CD14-positive monocyte (primary cell): ENCODE results near the gene LCLAT1. TPM values are rescaled to one million over a fixed set of nuclear protein-coding genes. Genes with fewer than 3 reads are reported as not detected.

ENCODE experiments used
- DNase-seq, 3 donors: peaks; one replicate each; pipeline ENCODE4 v3.0.0-alpha.2; 2011 to 2022
- H2AFZ ChIP-seq: 2 replicates; pipeline ENCODE4 v1.6.0; 2012; ENCODE audit warnings: mild to moderate bottlenecking, low read depth, low read length, inconsistent platforms; ENCODE audit not compliant: insufficient read depth, poor library complexity, severe bottlenecking
- H3K27ac ChIP-seq, 2 donors: 1 replicate in 1 of 2; 2 replicates in 1 of 2; pipeline ENCODE4 v1.5.1; 2012 to 2013; ENCODE audit warnings: low read length in 2 of 2, control low read depth in 1 of 2, inconsistent platforms in 1 of 2, low read depth in 1 of 2, mild to moderate bottlenecking in 1 of 2
- H3K27me3 ChIP-seq, 2 donors: one replicate each; pipeline versions ENCODE4 v1.6.0 to v1.6.1; 2011 to 2013; ENCODE audit warnings: low read length in 2 of 2; ENCODE audit not compliant: control insufficient read depth in 2 of 2, insufficient read depth in 2 of 2
- H3K36me3 ChIP-seq, 2 donors: replicated peaks in 1 of 2; 1 replicate in 1 of 2; 2 replicates in 1 of 2; pipeline versions ENCODE4 v1.5.1 to v1.6.1; 2012 to 2013; ENCODE audit warnings: low read length in 2 of 2, control low read depth in 1 of 2, inconsistent platforms in 1 of 2, mild to moderate bottlenecking in 1 of 2; ENCODE audit not compliant: insufficient read depth in 2 of 2, control insufficient read depth in 1 of 2
- H3K4me1 ChIP-seq, 2 donors: 1 replicate in 1 of 2; 2 replicates in 1 of 2; pipeline versions ENCODE4 v1.5.1 to v1.6.1; 2012 to 2013; ENCODE audit warnings: low read length in 2 of 2, control low read depth in 1 of 2, inconsistent platforms in 1 of 2, mild to moderate bottlenecking in 1 of 2, moderate library complexity in 1 of 2; ENCODE audit not compliant: insufficient read depth in 2 of 2, control insufficient read depth in 1 of 2
- H3K4me2 ChIP-seq: replicated peaks from 2 replicates; pipeline ENCODE3; 2012; ENCODE audit warnings: low read length, moderate library complexity, mild to moderate bottlenecking; ENCODE audit not compliant: poor library complexity, severe bottlenecking; ENCODE audit errors: extremely low read depth
- H3K4me3 ChIP-seq, 3 experiments: fragments of 200-600 bp in 1 of 3; sonication (generic) in 1 of 3; replicated peaks in 1 of 3; 1 replicate in 2 of 3; 2 replicates in 1 of 3; pipeline ENCODE4 v1.5.1; 2011 to 2013; ENCODE audit warnings: low read length in 3 of 3, mild to moderate bottlenecking in 3 of 3, control low read depth in 2 of 3, low read depth in 2 of 3, inconsistent platforms in 1 of 3, moderate library complexity in 1 of 3
- H3K79me2 ChIP-seq: 2 replicates; pipeline ENCODE4 v1.6.0; 2012; ENCODE audit warnings: mild to moderate bottlenecking, control low read depth, inconsistent platforms, low read length, moderate library complexity; ENCODE audit not compliant: insufficient read depth
- H3K9ac ChIP-seq: 2 replicates; pipeline ENCODE4 v1.6.0; 2017; ENCODE audit warnings: low read length, mild to moderate bottlenecking; ENCODE audit not compliant: insufficient read depth, poor library complexity, severe bottlenecking
- H3K9me3 ChIP-seq, 2 donors: replicated peaks in 1 of 2; 1 replicate in 1 of 2; 2 replicates in 1 of 2; pipeline versions ENCODE4 v1.5.1 to v1.6.1; 2012 to 2013; ENCODE audit warnings: low read length in 2 of 2, control low read depth in 1 of 2; ENCODE audit not compliant: control insufficient read depth in 1 of 2, insufficient read depth in 1 of 2
- H4K20me1 ChIP-seq: 2 replicates; pipeline ENCODE4 v1.6.0; 2012; ENCODE audit warnings: mild to moderate bottlenecking, low read length, control low read depth, moderate library complexity; ENCODE audit not compliant: insufficient read depth
- H3K27ac Mint-ChIP-seq, 7 donors: one replicate each; pipeline ENCODE4 v1.8.0; 2020; ENCODE audit warnings: mild to moderate bottlenecking in 7 of 7, mixed read lengths in 7 of 7, moderate library complexity in 6 of 7, inconsistent platforms in 2 of 7
- H3K27me3 Mint-ChIP-seq, 3 donors: one replicate each; pipeline ENCODE4 v1.8.0; 2021 to 2022; ENCODE audit warnings: low read depth in 3 of 3, mild to moderate bottlenecking in 3 of 3, mixed read lengths in 3 of 3, moderate library complexity in 3 of 3, inconsistent platforms in 1 of 3
- H3K36me3 Mint-ChIP-seq, 2 donors: one replicate each; pipeline ENCODE4 v1.8.0; 2020; ENCODE audit warnings: mixed read lengths in 2 of 2, inconsistent platforms in 1 of 2, mild to moderate bottlenecking in 1 of 2
- H3K4me1 Mint-ChIP-seq: one replicate; pipeline ENCODE4 v1.8.0; 2020; ENCODE audit warnings: mild to moderate bottlenecking, mixed read lengths
- H3K4me3 Mint-ChIP-seq, 2 donors: one replicate each; pipeline ENCODE4 v1.8.0; 2020; ENCODE audit warnings: mild to moderate bottlenecking in 2 of 2, mixed read lengths in 2 of 2, moderate library complexity in 1 of 2
- H3K9me3 Mint-ChIP-seq, 7 donors: one replicate each; pipeline ENCODE4 v1.8.0; 2020 to 2022; ENCODE audit warnings: mixed read lengths in 7 of 7, mild to moderate bottlenecking in 6 of 7, moderate library complexity in 6 of 7, inconsistent platforms in 2 of 7
- WGBS: methylation state at CpG from one replicate; pipeline ENCODE4 v1.1.5; 2013; ENCODE audit warnings: missing lambda C conversion rate; ENCODE audit not compliant: insufficient coverage; 5-methylcytosine and 5-hydroxymethylcytosine counted together
- intact Hi-C, 2 donors: fragments of 100-400 bp; cut with micrococcal nuclease; formaldehyde crosslinking; loops; one replicate each; pipeline versions ENCODE4 v1.15.0 to v1.15.1; 2023
- polyA plus RNA-seq, 3 donors: library from polyadenylated mRNA; depleted of rRNA in 1 of 3; unstranded in 2 of 3; stranded (reverse) in 1 of 3; fragments of 300-500 nt in 2 of 3; fragments of >200 nt in 1 of 3; fragmentation: Illumina TruSeq in 2 of 3; gene quantifications; 1 replicate in 2 of 3; 2 replicates in 1 of 3; pipeline ENCODE4 v1.2.3, GENCODE V29; 2012 to 2021
- TF ChIP-seq, protein P1 (sequence below): fragments of 200-600 bp; IDR thresholded peaks from one replicate; pipeline ENCODE4 v1.8.0; 2022; ENCODE audit warnings: antibody characterized with exemption, mild to moderate bottlenecking

LCLAT1 gene
- polyA plus RNA-seq, 3 donors: 1.2 to 5.7 (median 1.3) TPM

DNA sequence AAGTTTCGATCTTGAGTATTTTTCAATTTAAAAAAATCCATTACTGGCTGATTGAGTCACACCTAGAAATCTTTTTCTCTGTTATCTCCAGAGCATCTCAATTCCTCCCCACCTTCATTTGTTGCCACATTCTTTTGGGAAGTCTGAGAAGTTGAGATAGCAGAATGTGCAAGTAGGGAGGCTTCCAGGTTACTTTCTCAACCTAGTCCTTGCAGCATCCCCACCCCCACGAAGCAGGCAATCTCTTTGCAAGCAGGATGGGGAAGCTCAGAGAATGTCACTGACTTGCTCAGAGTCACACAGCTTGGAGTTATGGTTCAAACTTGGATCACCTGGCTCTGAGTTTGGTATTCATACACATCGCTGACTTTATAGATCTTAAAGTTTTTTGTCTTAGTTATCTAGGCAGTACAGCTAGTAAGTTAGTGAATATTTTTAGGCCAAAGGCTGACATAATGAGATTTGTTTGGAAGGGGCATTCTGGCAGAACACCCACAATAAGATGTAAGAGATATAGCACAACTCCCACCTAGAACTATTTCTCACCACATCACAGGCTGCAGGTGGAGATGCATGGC is 25.9 kb upstream of the LCLAT1 start:
- Histone ChIP-seq H4K20me1 (no peaks in the 10 kb centered on the region), H3K4me3 (no peak overlapping the region), H2AFZ (no peak overlapping the region), H3K9me3 (no peaks in the 10 kb centered on the region), H3K9ac (no peak overlapping the region), H3K4me2 (no peak overlapping the region), H3K36me3 (no peaks in the 10 kb centered on the region), H3K4me1 (no peaks in the 10 kb centered on the region), H3K79me2 (no peaks in the 10 kb centered on the region), H3K27ac (no peak overlapping the region), H3K27me3 (no peaks in the 10 kb centered on the region)
- H3K4me3 Mint-ChIP-seq: no peak overlapping the region
- H3K27me3 Mint-ChIP-seq: peaks cover 2 to 8% (median 6%) of the 10 kb centered on the region in 3 donors
- DNase-seq: no peak
- H3K36me3 Mint-ChIP-seq: no peaks in the 10 kb centered on the region
- no peak overlapping the region for H3K27ac Mint-ChIP-seq
- no CpG with 5 or more reads among the region's 3 CpGs for WGBS
- TF ChIP-seq, protein P1, sequence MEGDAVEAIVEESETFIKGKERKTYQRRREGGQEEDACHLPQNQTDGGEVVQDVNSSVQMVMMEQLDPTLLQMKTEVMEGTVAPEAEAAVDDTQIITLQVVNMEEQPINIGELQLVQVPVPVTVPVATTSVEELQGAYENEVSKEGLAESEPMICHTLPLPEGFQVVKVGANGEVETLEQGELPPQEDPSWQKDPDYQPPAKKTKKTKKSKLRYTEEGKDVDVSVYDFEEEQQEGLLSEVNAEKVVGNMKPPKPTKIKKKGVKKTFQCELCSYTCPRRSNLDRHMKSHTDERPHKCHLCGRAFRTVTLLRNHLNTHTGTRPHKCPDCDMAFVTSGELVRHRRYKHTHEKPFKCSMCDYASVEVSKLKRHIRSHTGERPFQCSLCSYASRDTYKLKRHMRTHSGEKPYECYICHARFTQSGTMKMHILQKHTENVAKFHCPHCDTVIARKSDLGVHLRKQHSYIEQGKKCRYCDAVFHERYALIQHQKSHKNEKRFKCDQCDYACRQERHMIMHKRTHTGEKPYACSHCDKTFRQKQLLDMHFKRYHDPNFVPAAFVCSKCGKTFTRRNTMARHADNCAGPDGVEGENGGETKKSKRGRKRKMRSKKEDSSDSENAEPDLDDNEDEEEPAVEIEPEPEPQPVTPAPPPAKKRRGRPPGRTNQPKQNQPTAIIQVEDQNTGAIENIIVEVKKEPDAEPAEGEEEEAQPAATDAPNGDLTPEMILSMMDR: no peak
- intact Hi-C loops: no loop called here
- H3K9me3 Mint-ChIP-seq: peaks cover 0 to 2% (median 0%) of the 10 kb centered on the region in 7 donors
- peaks cover under 1% of the 10 kb centered on the region for H3K4me1 Mint-ChIP-seq

DNA sequence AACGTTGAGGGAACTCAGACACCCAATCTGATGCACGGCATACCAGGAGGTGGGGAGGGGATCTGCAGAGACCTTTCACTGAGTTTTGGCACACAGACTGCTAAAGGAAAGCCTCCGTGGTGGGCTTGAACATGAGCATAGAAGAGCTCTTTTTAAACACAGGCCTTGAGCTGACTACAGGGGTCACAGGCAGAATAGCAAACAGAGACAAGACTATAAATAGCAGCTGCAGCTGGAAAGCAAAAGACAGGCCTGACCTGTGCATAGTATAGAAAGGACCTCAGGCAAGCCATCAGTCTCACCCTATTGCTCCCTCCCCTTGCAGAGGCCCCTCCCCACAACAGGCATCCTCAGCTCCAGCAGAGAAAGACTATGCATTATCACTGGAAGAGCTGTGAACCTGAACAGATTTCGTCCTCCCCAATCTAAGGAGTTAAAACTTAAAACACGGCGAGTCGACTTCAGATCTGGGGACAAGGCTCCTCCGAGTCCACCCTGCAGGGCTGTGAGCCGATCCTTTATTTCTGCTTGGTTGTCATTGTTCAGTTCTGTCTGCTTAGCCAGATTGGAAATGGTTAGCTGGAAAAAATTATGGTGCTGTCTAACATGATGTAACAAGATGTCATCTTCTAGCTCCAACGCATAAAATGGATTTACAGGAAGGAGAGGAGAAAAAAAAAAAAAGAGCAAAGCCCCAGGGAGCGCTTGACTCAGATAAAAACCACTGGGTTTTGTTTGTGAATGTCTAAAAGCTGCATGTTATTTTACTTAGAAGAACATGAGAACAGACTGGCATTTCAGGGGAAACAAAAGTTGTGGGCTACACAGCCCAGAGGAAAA is 25.2 kb upstream of the LCLAT1 start:
- no peak for DNase-seq
- TF ChIP-seq, protein P1: no peak
- Mint-ChIP-seq H3K27ac (peak overlapping the region in 1 of 7 donors; percentile 8), H3K9me3 (peaks cover 0 to 3% (median 0%) of the 10 kb centered on the region in 7 donors), H3K36me3 (no peaks in the 10 kb centered on the region), H3K4me3 (no peak overlapping the region), H3K27me3 (peaks cover 2 to 8% (median 6%) of the 10 kb centered on the region in 3 donors), H3K4me1 (peaks cover 6% of the 10 kb centered on the region)
- H4K20me1 ChIP-seq: no peaks in the 10 kb centered on the region
- no peaks in the 10 kb centered on the region for H3K4me1 ChIP-seq
- intact Hi-C loops: no loop called here
- no peak overlapping the region for H3K4me3 ChIP-seq
- no peak overlapping the region for H2AFZ ChIP-seq
- no peaks in the 10 kb centered on the region for H3K27me3 ChIP-seq
- 78% methylated on average over 4 of the region's 11 CpGs for WGBS
- no peaks in the 10 kb centered on the region for H3K79me2 ChIP-seq
- H3K4me2 ChIP-seq: no peak overlapping the region
- H3K27ac ChIP-seq: no peak overlapping the region
- H3K9me3 ChIP-seq: no peaks in the 10 kb centered on the region
- H3K36me3 ChIP-seq: no peaks in the 10 kb centered on the region
- H3K9ac ChIP-seq: no peak overlapping the region
